GM21529 (cell line): ENCODE data around the gene CHD6.

Experiments used
- ATAC-seq: cut with Tn5 transposase; IDR thresholded peaks from one replicate; pipeline ENCODE4 v1.9.1; 2021; ENCODE audit not compliant: unreplicated experiment

The CHD6 gene

DNA sequence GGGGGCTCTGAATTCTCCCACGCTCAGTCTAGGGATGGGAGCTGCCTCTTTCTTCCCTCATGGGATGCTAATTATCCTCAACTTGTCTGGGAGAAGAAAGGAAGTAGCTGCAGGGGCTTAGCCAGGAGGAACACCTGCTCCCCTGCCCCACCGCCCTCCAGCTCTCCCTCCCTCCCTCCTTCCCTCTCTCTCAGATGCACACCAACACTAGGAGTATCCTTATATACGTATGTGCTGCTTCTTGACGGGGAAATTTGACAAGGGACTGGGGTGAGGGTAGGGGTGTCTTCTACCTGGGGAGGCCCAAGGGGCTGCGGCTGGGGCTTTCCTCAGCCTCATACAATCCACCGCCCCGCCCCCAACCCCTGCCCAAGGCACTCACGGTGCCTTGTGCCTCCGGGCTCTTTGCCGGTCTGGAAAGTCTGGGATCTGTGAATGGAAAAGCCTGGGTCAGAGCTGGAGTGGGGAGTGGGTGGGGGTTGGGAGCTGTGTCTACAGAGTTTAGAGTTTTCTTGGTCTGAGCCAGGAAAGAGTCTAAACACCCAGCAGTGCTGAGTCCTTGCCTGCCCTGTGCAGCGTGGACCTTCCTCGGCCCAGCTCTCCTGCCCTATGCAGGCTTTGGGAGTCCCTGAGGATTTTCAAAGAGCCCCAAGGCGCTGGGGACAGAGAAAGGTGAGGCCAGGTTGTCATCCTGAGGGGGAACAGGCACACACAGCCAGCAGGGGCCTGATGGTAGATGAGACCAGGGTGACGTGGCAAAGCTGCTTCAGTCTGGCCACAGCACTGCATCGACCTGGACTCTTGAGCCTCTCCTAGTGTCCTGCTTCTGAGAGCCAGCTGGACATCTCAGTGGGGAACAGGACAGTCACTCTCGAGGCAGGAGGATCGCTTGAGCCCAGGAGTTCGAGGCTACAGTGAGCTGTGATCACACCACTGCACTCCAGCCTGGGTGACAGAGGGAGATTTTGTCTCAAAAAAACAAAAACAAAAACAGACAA lies 222.2 kb downstream of the CHD6 start:
- ATAC-seq, result no peak

- no peak for ATAC-seq
Observed at GRCh38 chr20:41394931-41395666, 223.1 kb downstream of the CHD6 start.

GRCh38 chr20:41394081-41394480 lies 224.1 kb downstream of the CHD6 start:
- ATAC-seq, result no peak

- no peak for ATAC-seq
Observed at GRCh38 chr20:41393705-41394066, 224.5 kb downstream of the CHD6 start.

DNA sequence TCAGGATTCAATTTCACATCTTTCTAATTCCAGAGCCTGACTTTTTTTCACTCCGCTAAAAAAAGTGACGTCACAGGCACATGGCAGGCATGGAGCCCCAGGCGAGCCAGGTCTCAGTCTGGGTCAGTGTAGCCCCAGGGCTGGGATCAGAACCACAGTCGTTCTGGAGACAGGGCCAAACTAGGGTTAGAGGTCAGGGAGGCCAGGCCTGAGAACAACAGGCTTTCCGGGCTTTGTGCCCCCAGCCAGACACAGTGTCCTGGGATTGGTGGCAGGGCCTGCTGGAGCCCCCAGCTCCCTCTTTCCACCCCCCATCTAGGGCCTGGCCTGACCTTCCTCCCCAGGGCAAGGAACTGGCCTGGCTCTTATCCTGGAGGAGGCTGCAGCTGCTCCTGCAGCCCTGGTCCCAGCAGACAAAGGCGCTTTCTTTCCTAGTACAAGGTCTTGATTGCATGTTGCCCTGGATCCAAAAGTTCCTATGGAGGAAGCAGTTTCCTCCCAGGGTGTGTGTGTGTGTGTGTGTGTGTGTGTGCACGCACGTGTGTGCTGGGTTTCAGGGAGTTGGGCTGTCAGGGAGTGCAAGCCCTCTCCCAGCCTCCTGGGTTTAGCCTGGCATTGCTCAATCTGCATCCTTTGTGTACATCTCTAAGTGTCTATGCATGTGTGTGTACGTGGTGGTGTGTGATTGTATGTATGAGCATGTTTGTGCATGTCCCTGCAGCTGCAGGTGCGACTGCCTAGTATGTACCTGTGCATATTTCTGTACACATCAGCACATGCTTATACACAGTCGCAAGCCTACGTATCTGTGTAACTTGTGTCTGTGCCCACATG lies 225.1 kb downstream of the CHD6 start:
- no peak for ATAC-seq

- no peak for ATAC-seq
Observed at GRCh38 chr20:41392295-41392694, 225.9 kb downstream of the CHD6 start.

DNA sequence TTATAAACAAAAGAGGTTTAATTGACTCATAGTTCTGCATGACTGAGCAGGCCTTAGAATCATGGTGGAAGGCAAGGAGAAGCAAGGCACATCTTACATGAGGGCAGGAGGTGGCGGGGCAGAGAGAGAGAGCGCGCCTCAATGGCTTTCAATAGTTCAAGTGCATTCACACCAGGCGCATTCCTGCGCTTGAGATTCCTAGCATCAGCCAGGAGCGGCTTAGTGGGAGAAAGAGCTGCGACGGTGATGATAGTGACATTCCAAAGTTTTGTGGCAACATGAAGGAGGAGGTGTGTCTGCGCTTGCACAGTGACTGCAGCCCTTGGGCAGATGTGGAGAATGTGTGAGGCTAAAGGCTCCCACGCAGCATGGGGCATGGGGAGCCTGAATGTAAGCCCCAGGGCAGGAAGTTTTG lies 226.6 kb downstream of the CHD6 start:
- ATAC-seq, result no peak

- no peak for ATAC-seq
Observed at GRCh38 chr20:41390889-41391288, 227.3 kb downstream of the CHD6 start.

DNA sequence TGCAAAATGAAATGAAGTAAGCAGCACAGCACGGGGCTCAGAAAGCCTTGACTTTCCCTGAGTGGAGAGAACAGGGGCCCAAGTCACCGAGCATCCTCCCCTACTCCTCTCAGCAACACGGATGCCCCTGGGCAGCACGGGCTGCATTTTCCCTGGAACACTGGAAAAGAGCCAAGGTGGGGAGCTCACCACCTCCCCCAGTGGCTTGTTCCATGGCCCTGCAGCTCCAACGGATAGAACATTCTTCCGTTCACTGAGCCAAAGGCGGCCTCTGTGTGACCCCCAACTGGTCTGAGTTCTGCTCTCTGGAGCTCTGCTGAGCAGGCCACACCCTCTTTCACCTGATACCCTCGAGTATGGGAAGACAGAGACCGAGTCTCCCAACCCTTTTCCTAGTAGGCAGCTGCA lies 230.7 kb downstream of the CHD6 start:
- ATAC-seq, result no peak

- no peak for ATAC-seq
Observed at GRCh38 chr20:41386502-41387427, 231.4 kb downstream of the CHD6 start.

DNA sequence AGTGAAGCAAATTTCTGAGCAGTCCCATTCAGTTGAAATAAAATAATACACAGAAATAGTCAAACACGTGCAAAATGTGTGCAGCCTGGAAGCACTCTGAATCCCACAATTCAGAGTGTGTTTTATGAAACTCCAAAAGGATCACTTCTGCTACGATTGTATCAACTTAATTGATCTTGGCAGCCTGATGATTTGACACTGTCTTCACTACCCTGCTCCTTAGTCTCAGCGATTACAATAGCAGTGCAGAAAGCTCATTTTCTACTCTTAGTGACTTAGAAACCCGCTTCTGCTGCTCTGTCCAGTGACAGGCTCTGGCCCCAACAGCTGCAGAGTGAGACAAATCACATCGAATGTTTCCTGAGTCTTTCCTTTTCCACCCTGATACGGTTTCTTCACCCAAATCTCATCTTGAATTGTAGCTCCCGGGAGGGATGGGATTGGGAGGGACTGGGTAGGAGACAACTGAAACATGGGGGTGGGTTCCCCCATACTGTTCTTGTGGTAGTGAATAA lies 235.3 kb downstream of the CHD6 start:
- ATAC-seq, result no peak

DNA sequence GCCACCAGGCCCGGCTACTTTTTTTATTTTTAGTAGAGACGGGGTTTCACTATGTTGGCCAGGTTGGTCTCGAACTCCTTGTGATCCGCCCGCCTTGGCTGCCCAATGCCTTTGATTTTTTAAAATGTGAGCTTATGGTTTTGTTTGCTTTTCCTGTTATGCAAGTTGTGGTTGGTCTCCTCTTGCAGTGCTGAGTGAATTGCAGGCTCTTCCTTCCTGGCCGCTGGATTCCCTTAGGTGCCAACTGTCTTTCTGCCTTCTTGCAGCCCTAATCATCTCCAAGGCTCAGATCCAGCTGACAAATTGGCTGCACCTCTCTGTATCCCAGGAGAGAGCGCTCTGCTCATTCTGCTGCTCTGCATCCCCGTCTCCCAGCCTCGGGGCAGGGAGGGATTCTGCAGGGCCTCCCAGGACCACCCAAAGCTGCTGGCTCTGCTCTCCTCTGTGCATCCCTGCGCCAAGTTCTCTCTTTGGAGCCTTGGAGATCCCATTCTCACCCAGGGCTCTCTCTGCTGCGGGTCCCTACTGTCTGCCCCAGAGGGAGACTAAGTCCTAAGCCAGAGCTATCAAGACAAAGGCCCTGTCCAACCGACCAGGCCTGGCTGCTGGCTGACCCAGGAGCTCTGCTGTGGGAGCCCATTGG lies 237.5 kb downstream of the CHD6 start:
- no peak for ATAC-seq

DNA sequence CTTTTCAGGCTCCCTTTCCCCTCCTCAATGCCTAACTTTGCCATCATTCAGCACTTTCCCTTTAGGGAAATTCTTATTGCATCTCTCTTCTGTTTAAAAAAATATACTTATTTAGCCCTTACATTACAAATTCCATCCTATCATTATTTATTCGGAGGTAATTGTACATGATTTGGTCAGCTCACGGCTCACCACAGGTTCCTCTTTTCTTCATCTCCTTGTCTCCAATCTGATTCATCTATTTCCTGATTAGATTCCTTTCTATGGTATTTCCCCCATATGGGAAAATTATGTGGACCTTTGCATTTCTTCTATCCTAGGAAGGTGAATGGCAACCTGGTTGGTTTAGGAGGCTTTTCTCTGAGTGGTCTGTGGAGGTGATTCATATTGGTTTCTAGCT lies 238.6 kb downstream of the CHD6 start:
- ATAC-seq, result no peak

- no peak for ATAC-seq
Observed at GRCh38 chr20:41377275-41377674, 240.9 kb downstream of the CHD6 start.

- ATAC-seq, result no peak
Observed at GRCh38 chr20:41376349-41376748, 241.8 kb downstream of the CHD6 start.

DNA sequence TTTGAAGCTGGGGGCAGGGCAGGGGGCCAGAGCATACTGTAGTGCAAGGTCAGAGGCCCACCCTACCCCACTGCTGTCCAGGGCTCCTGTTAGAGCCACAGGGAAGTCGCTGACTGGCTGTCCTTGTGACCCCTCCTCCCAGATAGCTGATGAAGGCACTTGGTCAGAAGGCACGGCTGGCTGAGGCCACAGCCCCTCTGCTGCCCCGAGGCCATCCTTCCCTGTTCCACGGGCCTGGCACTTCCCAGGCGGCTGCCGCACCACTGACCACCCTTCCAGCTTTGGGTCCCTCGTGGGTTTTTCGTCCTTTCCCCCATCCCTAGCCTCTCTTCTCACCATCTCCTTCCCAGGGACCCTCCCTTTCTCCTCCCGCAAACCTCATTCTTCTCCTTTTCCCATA lies 242.3 kb downstream of the CHD6 start:
- no peak for ATAC-seq

DNA sequence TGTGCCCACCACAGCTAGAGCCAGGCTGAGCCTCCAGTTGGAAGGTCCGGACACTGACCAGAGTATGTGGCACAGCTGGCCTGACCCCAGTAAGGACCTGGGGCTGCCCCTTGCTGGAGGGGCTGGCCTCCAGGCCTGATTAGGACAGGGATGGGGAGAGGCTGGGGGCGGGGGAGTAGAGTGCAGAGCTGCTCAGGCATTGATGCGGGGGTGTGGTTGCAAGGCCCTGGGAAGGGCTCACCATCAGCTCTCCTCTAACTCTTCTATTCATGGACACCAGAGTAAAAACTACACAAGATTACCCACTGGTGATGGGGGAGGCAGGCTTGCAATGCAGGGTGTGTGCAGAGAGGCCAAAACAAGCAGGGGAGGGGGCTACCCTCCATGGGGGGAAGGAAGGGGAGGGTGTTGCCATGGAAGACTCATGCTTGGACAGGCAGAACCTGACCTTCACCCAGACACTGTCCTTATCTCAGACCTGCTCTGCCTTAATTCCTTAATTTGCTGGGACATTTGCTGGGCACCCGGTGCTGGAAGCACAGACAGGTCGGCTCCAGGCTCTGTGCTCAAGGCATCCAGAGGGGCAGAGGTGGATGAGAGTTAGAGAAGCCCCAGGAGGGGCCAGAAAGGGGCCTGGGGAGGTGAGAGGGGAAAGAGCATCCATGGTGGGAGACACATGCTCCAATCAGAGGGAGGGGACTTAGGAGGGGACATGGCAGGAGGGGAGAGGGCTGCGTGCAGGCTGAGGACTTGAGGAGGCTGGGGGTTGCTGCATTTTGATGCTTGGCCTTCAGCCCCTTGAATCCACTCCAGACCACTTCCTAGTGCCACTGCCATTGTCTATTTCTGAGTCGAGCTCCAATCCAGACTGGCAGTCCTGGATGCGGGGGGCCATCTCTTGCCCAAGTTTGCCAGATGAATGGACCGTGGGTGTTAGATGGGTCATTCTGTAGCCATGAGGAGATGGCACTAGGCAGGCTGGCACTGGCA lies 244.0 kb downstream of the CHD6 start:
- no peak for ATAC-seq

DNA sequence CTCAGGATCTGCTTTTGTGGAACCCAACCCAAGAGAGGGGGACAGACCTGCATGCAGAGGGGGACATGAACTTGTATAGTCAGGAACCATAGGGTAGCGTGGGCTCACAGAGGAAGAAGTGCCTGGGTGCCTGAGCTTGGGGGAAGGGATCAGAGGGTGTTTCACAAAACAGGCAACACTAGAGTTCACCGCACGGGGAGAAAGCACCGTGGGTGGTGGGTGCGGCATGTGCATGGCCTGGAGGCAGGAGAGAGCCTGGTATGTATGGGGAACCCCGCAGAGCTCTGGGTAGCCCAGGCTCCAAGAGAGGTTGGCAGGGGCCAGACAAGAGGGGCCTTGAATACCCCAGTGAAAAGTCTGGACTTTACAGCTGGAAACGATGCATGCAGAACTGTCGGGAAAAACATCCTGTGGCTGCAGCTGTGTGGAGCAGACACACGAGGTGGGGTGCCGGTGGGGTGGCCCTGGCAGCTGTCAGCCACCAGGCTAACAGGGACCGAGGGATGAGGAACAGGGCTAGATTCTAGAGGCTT lies 244.9 kb downstream of the CHD6 start:
- ATAC-seq, result no peak
